Ovary (tissue), 3 donors: ENCODE data around the gene IRF8.

ENCODE experiments used
- CTCF ChIP-seq, 3 donors: fragments of 450-650 bp in 2 of 3; fragments of 200-600 bp in 1 of 3; IDR thresholded peaks; one replicate each; pipeline versions ENCODE4 v1.5.1 to v1.8.0; 2016 to 2022; ENCODE audit warnings: antibody characterized with exemption in 3 of 3, mild to moderate bottlenecking in 1 of 3
- EP300 ChIP-seq: sonication (generic); formaldehyde crosslinking; IDR thresholded peaks from one replicate; pipeline ENCODE4 v1.6.1; 2017; ENCODE audit warnings: antibody characterized with exemption
- donor health status: DM: no; HTN: no; CAD: no.

- TF ChIP-seq EP300: no peak
- TF ChIP-seq CTCF (IDR thresholded peaks at IDR 0.05): no peak
Observed at GRCh38 chr16:85856079-85856478, 42.9 kb upstream of the IRF8 start.
